SU-DHL-6 (cell line): ENCODE data around the gene DLG2.

Experiments
- H2AFZ ChIP-seq: fragments of 200-600 bp; sonication (generic); 2 replicates; pipeline ENCODE4 v1.6.1; 2014; ENCODE audit warnings: low read depth, mild to moderate bottlenecking, moderate library complexity, mixed read lengths, antibody characterized with exemption, low read length; ENCODE audit not compliant: severe bottlenecking
- H3F3A ChIP-seq: fragments of 200-600 bp; shearing (Covaris generic); 2 replicates; pipeline ENCODE4 v1.6.0; 2016; ENCODE audit warnings: antibody characterized with exemption, mild to moderate bottlenecking; ENCODE audit not compliant: insufficient read depth
- H3K27ac ChIP-seq: fragments of 200-600 bp; sonication (generic); 2 replicates; pipeline ENCODE4 v1.5.1; 2016; ENCODE audit warnings: low read depth, mild to moderate bottlenecking, low read length, moderate library complexity, mixed read lengths
- H3K27me3 ChIP-seq: fragments of 200-600 bp; sonication (generic), shearing (Covaris generic); 2 replicates; pipeline ENCODE4 v1.6.0; 2014; ENCODE audit warnings: mild to moderate bottlenecking, low read length
- H3K36me3 ChIP-seq: fragments of 200-600 bp; sonication (generic); 2 replicates; pipeline ENCODE4 v1.6.1; 2014; ENCODE audit warnings: mild to moderate bottlenecking, low read length, mixed read lengths
- H3K4me2 ChIP-seq: fragments of 300-600, 200-600 bp; shearing (Covaris generic), sonication (generic); 2 replicates; pipeline ENCODE4 v1.6.0; 2014; ENCODE audit warnings: low read length, low read depth, mild to moderate bottlenecking; ENCODE audit not compliant: poor library complexity, severe bottlenecking
- H3K4me3 ChIP-seq: fragments of 200-600 bp; sonication (generic); 2 replicates; pipeline ENCODE4 v1.5.1; 2014; ENCODE audit warnings: antibody characterized with exemption, low read length, mild to moderate bottlenecking, mixed read lengths; ENCODE audit not compliant: insufficient read depth, poor library complexity, severe bottlenecking
- H3K79me2 ChIP-seq: fragments of 200-600 bp; sonication (generic); 2 replicates; pipeline ENCODE4 v1.6.1; 2014; ENCODE audit warnings: mild to moderate bottlenecking, low read length, moderate library complexity; ENCODE audit not compliant: insufficient read depth
- H3K9ac ChIP-seq: fragments of 200-600 bp; sonication (generic); 2 replicates; pipeline ENCODE4 v1.7.0; 2014; ENCODE audit warnings: mild to moderate bottlenecking, low read length
- H3K9me2 ChIP-seq: fragments of 200-600 bp; sonication (generic); replicated peaks from 2 replicates; pipeline ENCODE4 v1.6.1; 2014; ENCODE audit warnings: low read length; ENCODE audit not compliant: insufficient read depth
- H3K9me3 ChIP-seq: fragments of 200-600 bp; sonication (generic); 2 replicates; pipeline ENCODE4 v1.6.1; 2014; ENCODE audit warnings: low read length, mixed read lengths; ENCODE audit not compliant: insufficient read depth
- H4K20me1 ChIP-seq: fragments of 200-600 bp; sonication (generic); 2 replicates; pipeline ENCODE4 v1.6.1; 2014; ENCODE audit warnings: low read depth, mild to moderate bottlenecking, antibody characterized with exemption, low read length, moderate library complexity, mixed read lengths
- CTCF ChIP-seq: fragments of 200-600 bp; sonication (generic); IDR thresholded peaks from one replicate; pipeline ENCODE4 v1.5.1; 2017; ENCODE audit warnings: antibody characterized with exemption, mild to moderate bottlenecking, low read length, moderate library complexity; ENCODE audit not compliant: insufficient read depth, poor library complexity, severe bottlenecking
- EZH2phosphoT487 ChIP-seq: fragments of 200-600 bp; sonication (generic), shearing (Covaris generic); conservative IDR thresholded peaks from 2 replicates; pipeline ENCODE4 v1.6.1; 2018; ENCODE audit warnings: mild to moderate bottlenecking, antibody characterized with exemption, low read length, moderate library complexity, mixed read lengths

Gene DLG2

GRCh38 chr11:85105868-85106267 is 521.3 kb downstream of the DLG2 start:
- H3K79me2 ChIP-seq = no peaks in the 10 kb centered on the region
- no peak for TF ChIP-seq EZH2phosphoT487
- H4K20me1 ChIP-seq = no peaks in the 10 kb centered on the region
- H3F3A ChIP-seq = no peaks in the 10 kb centered on the region
- H3K9me2 ChIP-seq = no peaks in the 10 kb centered on the region
- H3K9me3 ChIP-seq = no peaks in the 10 kb centered on the region
- H2AFZ ChIP-seq = no peak overlapping the region
- no peak overlapping the region for H3K27ac ChIP-seq
- H3K36me3 ChIP-seq = no peaks in the 10 kb centered on the region
- no peak overlapping the region for H3K4me2 ChIP-seq
- H3K9ac ChIP-seq = no peak overlapping the region
- H3K27me3 ChIP-seq = no peaks in the 10 kb centered on the region
- no peak overlapping the region for H3K4me3 ChIP-seq

GRCh38 chr11:85099522-85099921 is 527.6 kb downstream of the DLG2 start:
- Histone ChIP-seq H2AFZ (no peak overlapping the region), H3K9ac (no peak overlapping the region), H3K79me2 (no peaks in the 10 kb centered on the region), H3K27me3 (no peaks in the 10 kb centered on the region), H3K4me3 (no peak overlapping the region), H3K27ac (no peak overlapping the region), H3F3A (no peaks in the 10 kb centered on the region), H3K36me3 (no peaks in the 10 kb centered on the region), H4K20me1 (no peaks in the 10 kb centered on the region), H3K9me2 (no peaks in the 10 kb centered on the region), H3K4me2 (no peak overlapping the region), H3K9me3 (no peaks in the 10 kb centered on the region)
- no peak for TF ChIP-seq EZH2phosphoT487
- no peak for TF ChIP-seq CTCF

- Histone ChIP-seq H4K20me1 (no peaks in the 10 kb centered on the region), H3K27ac (no peak overlapping the region), H3K27me3 (no peaks in the 10 kb centered on the region), H3K9me3 (no peaks in the 10 kb centered on the region), H3K79me2 (no peaks in the 10 kb centered on the region), H3K9ac (no peak overlapping the region), H3K36me3 (no peaks in the 10 kb centered on the region), H2AFZ (no peak overlapping the region), H3K9me2 (no peaks in the 10 kb centered on the region), H3K4me3 (no peak overlapping the region), H3K4me2 (no peak overlapping the region), H3F3A (no peaks in the 10 kb centered on the region)
- TF ChIP-seq CTCF (no peak), EZH2phosphoT487 (no peak)
Observed at GRCh38 chr11:85098996-85099395, 528.1 kb downstream of the DLG2 start.

GRCh38 chr11:85096939-85097338 is 530.2 kb downstream of the DLG2 start:
- no peak overlapping the region for H3K4me3 ChIP-seq
- no peak overlapping the region for H3K27ac ChIP-seq
- H3K9me3 ChIP-seq = no peaks in the 10 kb centered on the region
- no peaks in the 10 kb centered on the region for H3K9me2 ChIP-seq
- no peaks in the 10 kb centered on the region for H4K20me1 ChIP-seq
- no peak overlapping the region for H3K9ac ChIP-seq
- no peak overlapping the region for H2AFZ ChIP-seq
- H3K79me2 ChIP-seq = no peaks in the 10 kb centered on the region
- no peak for TF ChIP-seq CTCF
- TF ChIP-seq EZH2phosphoT487 = no peak
- H3K36me3 ChIP-seq = no peaks in the 10 kb centered on the region
- no peaks in the 10 kb centered on the region for H3K27me3 ChIP-seq
- no peaks in the 10 kb centered on the region for H3F3A ChIP-seq
- H3K4me2 ChIP-seq = peak overlapping the region; percentile 7
